MCF 10A (cell line): ENCODE results near the gene NIPAL4. TPM values are rescaled to one million over a fixed set of nuclear protein-coding genes. Genes with fewer than 3 reads are reported as not detected.

Experiments
- BruUV-seq: library from RNA; stranded (reverse); fragments of 400-500 nt; replicated peaks from 2 replicates; lab custom pipeline; 2021; lab: Mats Ljungman, UMichigan
- CTCF ChIA-PET: fragments of 300-600 bp; sonication (Branson Sonifier 250); formaldehyde crosslinking; extraction: SDS; loops from one replicate; lab custom pipeline; 2021; ENCODE audit warnings: antibody characterized with exemption, inconsistent platforms; lab: Yijun Ruan, JAX
- POLR2A ChIA-PET: fragments of 300-600, 350-650 bp; sonication (Branson Sonifier 250); formaldehyde crosslinking; extraction: SDS; loops from one replicate; lab custom pipeline; 2020; ENCODE audit warnings: antibody characterized with exemption, inconsistent platforms; lab: Yijun Ruan, JAX
- DNase-seq: peaks from one replicate; pipeline ENCODE4 v3.0.0-alpha.2; 2018; ENCODE audit not compliant: unreplicated experiment
- H3K27ac Mint-ChIP-seq: one replicate; pipeline ENCODE4 v1.8.0; 2022; ENCODE audit warnings: mild to moderate bottlenecking, low read depth, mixed read lengths; ENCODE audit not compliant: unreplicated experiment
- H3K27me3 Mint-ChIP-seq: one replicate; pipeline ENCODE4 v1.8.0; 2022; ENCODE audit warnings: mixed read lengths; ENCODE audit not compliant: insufficient read depth, unreplicated experiment
- H3K36me3 Mint-ChIP-seq: one replicate; pipeline ENCODE4 v1.8.0; 2022; ENCODE audit warnings: mild to moderate bottlenecking, moderate library complexity, mixed read lengths; ENCODE audit not compliant: insufficient read depth, unreplicated experiment
- H3K4me1 Mint-ChIP-seq: one replicate; pipeline ENCODE4 v1.8.0; 2022; ENCODE audit warnings: mixed read lengths; ENCODE audit not compliant: insufficient read depth, unreplicated experiment
- H3K4me3 Mint-ChIP-seq: one replicate; pipeline ENCODE4 v1.8.0; 2022; ENCODE audit warnings: mild to moderate bottlenecking, moderate library complexity, mixed read lengths; ENCODE audit not compliant: unreplicated experiment
- H3K9me3 Mint-ChIP-seq: one replicate; pipeline ENCODE4 v1.8.0; 2022; ENCODE audit warnings: mixed read lengths; ENCODE audit not compliant: unreplicated experiment
- CTCF ChIP-seq: fragments of 200-600 bp; IDR thresholded peaks from one replicate; pipeline ENCODE4 v1.8.0; 2022; ENCODE audit warnings: antibody characterized with exemption, mild to moderate bottlenecking; ENCODE audit not compliant: unreplicated experiment
- intact Hi-C: fragments of 100-400 bp; cut with micrococcal nuclease; formaldehyde crosslinking; loops from 2 replicates; pipeline ENCODE4 v1.14.1; 2022
- total RNA-seq: library from RNA; stranded (reverse); gene quantifications from 2 replicates; pipeline ENCODE4 v1.2.3, GENCODE V29; 2022

NIPAL4 gene
- total RNA-seq, 1 experiment from 2014 or later, result 0.40 TPM

- Mint-ChIP-seq H3K4me1 (no peaks in the 10 kb centered on the region), H3K4me3 (no peak overlapping the region), H3K27ac (no peak overlapping the region), H3K9me3 (no peaks in the 10 kb centered on the region), H3K27me3 (no peaks in the 10 kb centered on the region), H3K36me3 (no peaks in the 10 kb centered on the region)
- BruUV-seq, result no TSS peak
- intact Hi-C loops, result loop anchor here (1.0 to 2.0 kb wide), 6 partner anchors 40 to 312 kb away; partner anchors contain the start of gene LSM11
- peak; percentile 82 for DNase-seq
- ChIA-PET CTCF (interaction anchor here (0.6 to 16.2 kb wide), 63 partner anchors 9 to 1950 kb away, joined by 3 to 642 read pairs (median 4); partner anchors contain the start of genes LSM11 and NIPAL4), POLR2A (interaction anchor here (0.8 to 3.0 kb wide), 6 partner anchors 15 to 80 kb away, joined by 4 to 14 read pairs (median 4); no protein-coding TSS in a partner anchor)
- peak; percentile 69 for TF ChIP-seq CTCF
Measured at GRCh38 chr5:157431544-157432200, 28.3 kb upstream of the NIPAL4 start.

GRCh38 chr5:157434096-157434495 is 25.9 kb upstream of the NIPAL4 start:
- H3K27ac Mint-ChIP-seq, result no peak overlapping the region
- no peak overlapping the region for H3K4me3 Mint-ChIP-seq
- BruUV-seq, result no TSS peak
- no peaks in the 10 kb centered on the region for H3K27me3 Mint-ChIP-seq
- intact Hi-C loops, result no loop called here
- H3K4me1 Mint-ChIP-seq, result no peaks in the 10 kb centered on the region
- no peak for TF ChIP-seq CTCF
- CTCF ChIA-PET, result interaction anchor here (0.5 to 16.2 kb wide), 14 partner anchors 10 to 1672 kb away, joined by 3 to 642 read pairs (median 5); partner anchors contain the start of genes LSM11 and NIPAL4
- no peak for DNase-seq
- no peaks in the 10 kb centered on the region for H3K9me3 Mint-ChIP-seq
- no peaks in the 10 kb centered on the region for H3K36me3 Mint-ChIP-seq
- POLR2A ChIA-PET, result interaction anchor here (1.5 to 3.0 kb wide), 2 partner anchors 31 to 315 kb away, joined by 5 to 14 read pairs; no protein-coding TSS in a partner anchor

- CTCF ChIA-PET, result interaction anchor here (0.6 to 1.9 kb wide), 4 partner anchors 18 to 300 kb away, joined by 3 to 8 read pairs (median 4); no protein-coding TSS in a partner anchor
- intact Hi-C loops, result no loop called here
- Mint-ChIP-seq H3K36me3 (no peaks in the 10 kb centered on the region), H3K4me1 (peaks cover 5% of the 10 kb centered on the region), H3K27me3 (no peaks in the 10 kb centered on the region), H3K27ac (no peak overlapping the region), H3K4me3 (no peak overlapping the region), H3K9me3 (no peaks in the 10 kb centered on the region)
- no TSS peak for BruUV-seq
- POLR2A ChIA-PET, result interaction anchor here (1.1 to 1.2 kb wide), 2 partner anchors 10 to 73 kb away, joined by 3 read pairs; no protein-coding TSS in a partner anchor
- no peak for DNase-seq
- TF ChIP-seq CTCF, result no peak
Measured at GRCh38 chr5:157443041-157443549, 16.9 kb upstream of the NIPAL4 start.

- DNase-seq, result no peak
- ChIA-PET POLR2A (interaction anchor here (0.6 to 1.2 kb wide), 5 partner anchors 11 to 1307 kb away, joined by 3 to 4 read pairs (median 3); no protein-coding TSS in a partner anchor), CTCF (interaction anchor here (1.1 to 1.9 kb wide), 4 partner anchors 10 to 28 kb away, joined by 6 to 11 read pairs (median 8); no protein-coding TSS in a partner anchor)
- H3K4me1 Mint-ChIP-seq, result peaks cover 16% of the 10 kb centered on the region
- BruUV-seq, result no TSS peak
- no peaks in the 10 kb centered on the region for H3K27me3 Mint-ChIP-seq
- H3K4me3 Mint-ChIP-seq, result no peak overlapping the region
- H3K36me3 Mint-ChIP-seq, result no peaks in the 10 kb centered on the region
- no peak overlapping the region for H3K27ac Mint-ChIP-seq
- H3K9me3 Mint-ChIP-seq, result no peaks in the 10 kb centered on the region
- intact Hi-C loops, result no loop called here
- no peak for TF ChIP-seq CTCF
Measured at GRCh38 chr5:157444224-157444623, 15.8 kb upstream of the NIPAL4 start.
